T1000 (cell line): ENCODE measurements around the gene SLCO4A1.

Source experiments
- DNase-seq: peaks from one replicate; lab custom pipeline; 2025; ENCODE audit warnings: mixed read lengths; lab: John Stamatoyannopoulos, UW

SLCO4A1 gene

GRCh38 chr20:62642051-62642665 is at the start of gene SLCO4A1:
TSS of gene SLCO4A1 (plus strand) at chr20:62642503. CDS start at chr20:62656455, 13,952 bp downstream.
- DNase-seq: no peak

GRCh38 chr20:62592506-62593177 is 49.7 kb upstream of the SLCO4A1 start:
- DNase-seq: no peak

GRCh38 chr20:62593616-62594015 is 48.7 kb upstream of the SLCO4A1 start:
- no peak for DNase-seq

- no peak for DNase-seq
Observed at GRCh38 chr20:62595069-62595468, 47.2 kb upstream of the SLCO4A1 start.

GRCh38 chr20:62595491-62595890 is 46.8 kb upstream of the SLCO4A1 start:
- DNase-seq: no peak

GRCh38 chr20:62596486-62596885 is 45.8 kb upstream of the SLCO4A1 start:
- no peak for DNase-seq

- DNase-seq: no peak
Observed at GRCh38 chr20:62596921-62597320, 45.4 kb upstream of the SLCO4A1 start.

GRCh38 chr20:62597416-62598115 is 44.7 kb upstream of the SLCO4A1 start:
- DNase-seq: no peak

- DNase-seq: no peak
Observed at GRCh38 chr20:62598761-62599194, 43.5 kb upstream of the SLCO4A1 start.

GRCh38 chr20:62599216-62600110 is 42.8 kb upstream of the SLCO4A1 start:
- DNase-seq: no peak

- DNase-seq: no peak
Observed at GRCh38 chr20:62601172-62601571, 41.1 kb upstream of the SLCO4A1 start.

GRCh38 chr20:62601714-62602113 is 40.6 kb upstream of the SLCO4A1 start:
- no peak for DNase-seq

- no peak for DNase-seq
Observed at GRCh38 chr20:62602550-62602949, 39.8 kb upstream of the SLCO4A1 start.

GRCh38 chr20:62603021-62603906 is 39.0 kb upstream of the SLCO4A1 start:
- peak; percentile 23 for DNase-seq

- no peak for DNase-seq
Observed at GRCh38 chr20:62603907-62604785, 38.2 kb upstream of the SLCO4A1 start.

- no peak for DNase-seq
Observed at GRCh38 chr20:62604796-62605195, 37.5 kb upstream of the SLCO4A1 start.

GRCh38 chr20:62605236-62605943 is 36.9 kb upstream of the SLCO4A1 start:
- no peak for DNase-seq

- DNase-seq: no peak
Observed at GRCh38 chr20:62606016-62606415, 36.3 kb upstream of the SLCO4A1 start.

GRCh38 chr20:62606551-62607201 is 35.6 kb upstream of the SLCO4A1 start:
- no peak for DNase-seq
